ENCODE data around the gene HECTD4. TPM values are rescaled to one million over a fixed set of nuclear protein-coding genes. Genes with fewer than 3 reads are reported as not detected.

Gene HECTD4
- total and polyA plus RNA-seq, 2 of the 4 experiments (the other 2 are of a cell fraction), result 12.9 to 13.0 TPM

- Histone ChIP-seq H2BK120ac (ENCODE audit: low read depth, low read length) (no peak overlapping the region), H2BK20ac (ENCODE audit: low read depth, low read length) (no peak overlapping the region), H3K36me3 (ENCODE audit: control insufficient read depth, insufficient read depth, low read length) (peaks cover 51% of the 10 kb centered on the region), H3K4me3 (ENCODE audit: insufficient read depth, low read depth, low read length) (no peak overlapping the region), H3K9ac (ENCODE audit: low read depth, low read length) (no peak overlapping the region), H3K27me3 (ENCODE audit: control insufficient read depth, insufficient read depth, low read length) (no peaks in the 10 kb centered on the region), H3K18ac (ENCODE audit: low read depth, low read length) (no peak overlapping the region), H3K4me1 (ENCODE audit: control insufficient read depth, insufficient read depth, low read length) (no peaks in the 10 kb centered on the region), H3K23ac (ENCODE audit: low read depth, low read length) (no peak overlapping the region), H3K9me1 (ENCODE audit: insufficient read depth, low read length) (no peaks in the 10 kb centered on the region; the same call in 1 of the 2 replicates), H2BK15ac (ENCODE audit: low read depth, low read length) (no peak overlapping the region), H3K14ac (replicated peaks; ENCODE audit: low read depth, low read length) (no peak overlapping the region), H3K27ac (ENCODE audit: insufficient read depth, low read length) (no peak overlapping the region), H4K20me1 (ENCODE audit: insufficient read depth, low read length) (no peaks in the 10 kb centered on the region), H3K4ac (ENCODE audit: low read depth, low read length) (no peak overlapping the region), H3K9me3 (ENCODE audit: control insufficient read depth, insufficient read depth, low read length) (no peaks in the 10 kb centered on the region), H2AK5ac (ENCODE audit: low read depth, low read length) (no peak overlapping the region), H4K8ac (ENCODE audit: low read depth in 2 of 2, low read length in 2 of 2) (no peak overlapping the region), H4K5ac (ENCODE audit: low read depth, low read length) (no peak overlapping the region), H2AK9ac (replicated peaks; ENCODE audit: low read depth, low read length, poor library complexity) (no peak overlapping the region), H3K4me2 (ENCODE audit: low read depth, low read length) (no peak overlapping the region), H2BK5ac (ENCODE audit: low read depth, low read length, poor library complexity, severe bottlenecking) (no peak overlapping the region), H4K91ac (ENCODE audit: insufficient read depth, low read depth, low read length) (no peak overlapping the region), H2AFZ (replicated peaks; ENCODE audit: low read length, poor library complexity) (no peak overlapping the region), H3K79me1 (ENCODE audit: low read depth in 1 of 2, low read length in 2 of 2) (no peaks in the 10 kb centered on the region), H3K56ac (ENCODE audit: extremely low read depth, insufficient read depth, low read length) (no peak overlapping the region)
- dilution Hi-C loops (cut with HindIII; ENCODE audit: low sequenced_read_pairs, unreplicated experiment), result no loop called here
- ATAC-seq (ENCODE audit: low read depth) (no peak), DNase-seq (no peak)
- in situ Hi-C loops (cut with MboI; ENCODE audit: low sequenced_read_pairs), result no loop called here
- WGBS, 2 experiments (ENCODE audit: extremely low coverage in 2 of 2, insufficient read length in 1 of 2), result 90% methylated on average over 5 of the region's 6 CpGs; no CpG with 5 or more reads in 1 of the 2 experiments
- intact Hi-C loops (cut with micrococcal nuclease), result loop anchor here (5.0 kb wide), 1 partner anchor 43 kb away; no protein-coding TSS in a partner anchor
- no TSS peak for BruUV-seq (replicated peaks)
- TF ChIP-seq CTCF (conservative IDR thresholded peaks at IDR 0.05; ENCODE audit: low read depth, low read length), result no peak
- no peak for TF ChIP-seq MAFK (IDR thresholded peaks at IDR 0.05; ENCODE audit: low read depth, low read length)
- no peak for TF ChIP-seq USF2 (IDR thresholded peaks at IDR 0.05; ENCODE audit: low read depth, low read length)
- no peak for TF ChIP-seq RCOR1 (IDR thresholded peaks at IDR 0.05; ENCODE audit: insufficient replicate concordance, low read length)
- CTCF ChIA-PET, result no interaction called here
- POLR2A ChIA-PET (ENCODE audit: unreplicated experiment), result no interaction called here
Measured at GRCh38 chr12:112239881-112240280, 142.3 kb downstream of the HECTD4 start.

Data from IMR-90 (cell line).